OCI-LY1 (cell line): ENCODE measurements around the gene STAMBP.

Experiments
- H2AFZ ChIP-seq: fragments of 200-600 bp; sonication (generic), shearing (Covaris generic); 2 replicates; pipeline ENCODE4 v1.6.0; 2014; ENCODE audit warnings: antibody characterized with exemption, mild to moderate bottlenecking, low read length
- H3F3A ChIP-seq: fragments of 200-600 bp; sonication (generic), shearing (Covaris generic); 2 replicates; pipeline ENCODE4 v1.6.0; 2014; ENCODE audit warnings: mild to moderate bottlenecking, antibody characterized with exemption, low read length, moderate library complexity; ENCODE audit not compliant: insufficient read depth
- H3K27ac ChIP-seq: fragments of 200-600 bp; sonication (generic); 2 replicates; pipeline ENCODE4 v1.5.1; 2014; ENCODE audit warnings: low read length, mixed run types, mild to moderate bottlenecking, low read depth; ENCODE audit not compliant: poor library complexity, severe bottlenecking
- H3K27me3 ChIP-seq: fragments of 200-600 bp; sonication (generic); 2 replicates; pipeline ENCODE4 v1.6.0; 2014; ENCODE audit warnings: antibody characterized with exemption, mild to moderate bottlenecking, low read length, moderate library complexity; ENCODE audit not compliant: insufficient read depth
- H3K36me3 ChIP-seq: fragments of 200-600 bp; sonication (generic); 2 replicates; pipeline ENCODE4 v1.6.1; 2014; ENCODE audit warnings: mild to moderate bottlenecking, antibody characterized with exemption, low read length, moderate library complexity, mixed read lengths; ENCODE audit not compliant: insufficient read depth
- H3K4me1 ChIP-seq: fragments of 200-600 bp; sonication (generic); 2 replicates; pipeline ENCODE4 v1.5.1; 2014; ENCODE audit warnings: mild to moderate bottlenecking, low read length, moderate library complexity; ENCODE audit not compliant: insufficient read depth, severe bottlenecking
- H3K4me2 ChIP-seq: fragments of 200-600 bp; sonication (generic), shearing (Covaris generic); 2 replicates; pipeline ENCODE4 v1.6.1; 2014; ENCODE audit warnings: low read length
- H3K4me3 ChIP-seq: fragments of 200-600 bp; sonication (generic); 2 replicates; pipeline ENCODE4 v1.5.1; 2014; ENCODE audit warnings: low read length, low read depth, mild to moderate bottlenecking, mixed read lengths; ENCODE audit not compliant: poor library complexity, severe bottlenecking
- H3K79me2 ChIP-seq: fragments of 200-600 bp; shearing (Covaris generic); 2 replicates; pipeline ENCODE4 v1.6.1; 2016; ENCODE audit warnings: mixed run types, low read length, mixed read lengths; ENCODE audit not compliant: insufficient read depth
- H3K9ac ChIP-seq: fragments of 200-600 bp; sonication (generic), shearing (Covaris generic); 2 replicates; pipeline ENCODE4 v1.6.1; 2014; ENCODE audit warnings: mild to moderate bottlenecking, low read length, mixed read lengths
- H3K9me2 ChIP-seq: fragments of 200-600 bp; sonication (generic), shearing (Covaris generic); 2 replicates; pipeline ENCODE4 v1.6.1; 2014; ENCODE audit warnings: low read depth, mild to moderate bottlenecking, low read length, mixed read lengths
- H3K9me3 ChIP-seq: fragments of 200-600 bp; shearing (Covaris generic); 2 replicates; pipeline ENCODE4 v1.6.1; 2014; ENCODE audit warnings: low read length, mixed read lengths
- H4K20me1 ChIP-seq: fragments of 200-600 bp; sonication (generic), shearing (Covaris generic); 2 replicates; pipeline ENCODE4 v1.6.0; 2016; ENCODE audit warnings: mild to moderate bottlenecking, low read length; ENCODE audit not compliant: insufficient read depth
- CTCF ChIP-seq: fragments of 200-600 bp; sonication (generic), shearing (Covaris generic); IDR thresholded peaks from 2 replicates; pipeline ENCODE4 v1.5.1; 2017; ENCODE audit warnings: mild to moderate bottlenecking, antibody characterized with exemption, low read length, moderate library complexity, mixed read lengths
- EZH2 ChIP-seq: fragments of 200-600 bp; sonication (generic), shearing (Covaris generic); IDR thresholded peaks from 2 replicates; pipeline ENCODE4 v1.8.0; 2017; ENCODE audit warnings: borderline replicate concordance, mixed run types, mild to moderate bottlenecking, antibody characterized with exemption, low read length, moderate library complexity, mixed read lengths

The STAMBP gene

GRCh38 chr2:73907840-73908452 is 79.2 kb downstream of the STAMBP start:
- H3K36me3 ChIP-seq = no peaks in the 10 kb centered on the region
- no peak overlapping the region for H3K4me3 ChIP-seq
- no peak overlapping the region for H3K9ac ChIP-seq
- no peaks in the 10 kb centered on the region for H3K79me2 ChIP-seq
- H3K9me2 ChIP-seq = no peaks in the 10 kb centered on the region
- TF ChIP-seq CTCF (peak; percentile 68), EZH2 (no peak)
- no peak overlapping the region for H3K4me2 ChIP-seq
- no peaks in the 10 kb centered on the region for H3K4me1 ChIP-seq
- H3K27me3 ChIP-seq = no peaks in the 10 kb centered on the region
- no peak overlapping the region for H2AFZ ChIP-seq
- H3K9me3 ChIP-seq = no peaks in the 10 kb centered on the region
- no peaks in the 10 kb centered on the region for H4K20me1 ChIP-seq
- H3F3A ChIP-seq = no peaks in the 10 kb centered on the region
- H3K27ac ChIP-seq = no peak overlapping the region

GRCh38 chr2:73908689-73909652 is 80.2 kb downstream of the STAMBP start:
- H3K4me1 ChIP-seq = no peaks in the 10 kb centered on the region
- TF ChIP-seq EZH2 = no peak
- TF ChIP-seq CTCF = no peak
- no peaks in the 10 kb centered on the region for H3F3A ChIP-seq
- H4K20me1 ChIP-seq = no peaks in the 10 kb centered on the region
- no peaks in the 10 kb centered on the region for H3K36me3 ChIP-seq
- H3K27ac ChIP-seq = no peak overlapping the region
- H3K27me3 ChIP-seq = no peaks in the 10 kb centered on the region
- H3K9ac ChIP-seq = no peak overlapping the region
- no peak overlapping the region for H3K4me2 ChIP-seq
- no peak overlapping the region for H3K4me3 ChIP-seq
- no peak overlapping the region for H2AFZ ChIP-seq
- H3K9me3 ChIP-seq = no peaks in the 10 kb centered on the region
- H3K9me2 ChIP-seq = no peaks in the 10 kb centered on the region
- no peaks in the 10 kb centered on the region for H3K79me2 ChIP-seq

GRCh38 chr2:73910873-73911547 is 82.2 kb downstream of the STAMBP start:
- Histone ChIP-seq H3K79me2 (no peaks in the 10 kb centered on the region), H3K4me1 (no peaks in the 10 kb centered on the region), H3K9ac (no peak overlapping the region), H3K9me3 (no peaks in the 10 kb centered on the region), H3K4me2 (no peak overlapping the region), H3K4me3 (no peak overlapping the region), H3F3A (no peaks in the 10 kb centered on the region), H4K20me1 (no peaks in the 10 kb centered on the region), H3K27ac (no peak overlapping the region), H2AFZ (no peak overlapping the region), H3K27me3 (no peaks in the 10 kb centered on the region), H3K36me3 (no peaks in the 10 kb centered on the region), H3K9me2 (no peaks in the 10 kb centered on the region)
- TF ChIP-seq EZH2 = no peak
